RKO (cell line): Measurements from ENCODE around the gene AGGF1.
"Not testable (repeated sequence)": the region's sequence is repeated elsewhere in the genome, so short reads cannot be mapped to it uniquely, and the experiment has no call there.

ENCODE experiments used
- DNase-seq: peaks from one replicate; pipeline ENCODE4 v3.0.0-alpha.2; 2016; ENCODE audit warnings: low spot score

Gene AGGF1

DNA sequence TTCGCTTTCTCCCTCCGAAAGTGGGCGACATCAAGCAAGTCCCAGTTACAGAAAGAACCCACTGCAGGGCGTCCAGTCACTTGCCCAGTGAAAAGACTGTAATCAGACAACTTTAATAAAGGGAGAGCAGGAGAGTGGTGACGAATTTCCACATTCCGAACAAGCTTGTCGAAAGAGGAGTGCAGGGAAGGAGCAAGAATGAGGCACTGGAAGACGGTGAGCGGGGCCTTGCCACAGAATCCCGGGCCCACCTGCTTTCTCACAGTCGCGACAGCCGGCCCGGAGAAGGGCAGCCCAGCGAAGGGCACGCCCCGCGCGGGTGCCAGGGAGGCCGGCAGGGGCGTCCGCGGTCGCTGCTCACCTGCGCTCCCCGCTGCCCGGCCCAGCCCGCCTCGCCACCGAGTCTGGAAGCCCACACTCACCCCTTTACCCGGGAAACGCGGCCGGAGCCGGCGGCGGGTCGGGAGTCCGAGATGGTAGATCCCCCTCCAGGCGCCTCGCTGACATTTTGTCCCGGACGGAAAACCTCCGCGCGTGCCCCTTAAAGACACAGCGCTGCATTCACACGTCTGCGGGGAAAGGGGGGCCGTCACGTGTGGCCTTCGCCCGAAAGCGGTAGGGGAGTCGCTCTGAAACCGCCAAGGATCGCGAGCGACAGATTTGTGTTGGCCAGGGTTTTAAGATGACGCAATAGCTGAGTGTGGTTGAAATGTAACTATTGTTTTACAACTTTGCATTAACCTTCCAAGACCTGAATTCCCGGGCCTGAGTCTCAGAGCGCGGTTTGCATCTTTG, 56.7 kb downstream of the AGGF1 start, which contains the start of gene ZBED3:
TSS of gene ZBED3 (minus strand) at position 597 of the 795 bp plus-strand sequence. CDS start 9,407 bp downstream, outside the sequence.
- DNase-seq: peak; percentile 89

DNA sequence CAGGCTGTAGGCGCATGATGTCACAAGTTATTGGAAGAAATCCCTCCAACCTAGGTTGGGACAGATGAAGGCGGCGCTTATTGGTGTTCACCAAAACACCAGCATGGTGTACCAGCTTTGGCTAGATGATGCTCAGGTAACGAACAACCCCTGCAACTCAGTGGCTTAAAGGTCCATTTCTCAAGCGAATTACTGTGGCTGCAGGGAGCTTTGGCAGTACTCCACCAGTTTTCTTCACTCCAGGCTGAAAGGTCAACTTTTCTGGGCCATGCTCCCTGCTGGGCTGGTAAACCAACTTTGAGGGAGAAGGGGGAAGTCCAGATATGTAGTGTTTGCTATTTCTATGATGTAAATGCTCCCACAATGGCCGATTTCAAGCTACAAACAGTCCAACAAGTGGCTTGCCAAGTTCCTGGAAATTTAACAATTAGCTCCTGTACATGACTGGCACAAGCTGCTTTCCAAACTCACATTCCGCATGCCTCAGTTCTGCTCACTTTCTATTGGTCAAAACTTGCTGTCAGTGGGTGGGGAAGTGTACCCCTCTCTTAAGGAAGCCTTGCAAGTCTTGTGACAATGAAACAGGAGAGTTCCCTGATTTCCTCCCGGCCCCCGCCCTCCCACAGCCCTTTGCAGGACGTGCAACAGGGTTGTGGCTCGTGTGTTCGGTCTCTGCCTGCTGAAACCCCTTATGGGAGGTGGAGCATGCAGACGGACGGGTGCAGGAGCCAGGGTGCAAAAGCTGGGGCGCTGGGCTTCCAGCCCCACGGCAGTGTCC, 57.5 kb downstream of the AGGF1 start:
- peak; percentile 41 for DNase-seq

DNA sequence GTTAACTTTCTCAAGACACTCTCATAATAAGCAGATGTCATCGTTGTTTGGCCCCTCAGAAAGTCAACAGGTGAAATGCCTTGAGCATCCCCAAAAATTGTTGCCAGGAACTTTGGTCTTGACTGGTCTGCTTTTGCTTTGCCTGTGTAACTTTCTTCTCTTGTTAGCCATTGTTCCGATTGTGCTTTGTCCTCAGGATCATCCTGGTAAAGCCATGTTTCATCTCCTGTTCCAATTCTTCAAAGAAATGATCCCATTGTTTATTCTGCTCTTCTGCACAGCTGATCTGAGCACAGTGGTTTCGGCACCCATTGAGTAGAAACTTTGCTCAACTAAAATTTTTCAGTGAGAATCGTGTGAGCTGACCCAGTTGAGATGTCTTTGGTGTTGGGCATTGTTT, 65.0 kb downstream of the AGGF1 start:
- DNase-seq: no peak

DNA sequence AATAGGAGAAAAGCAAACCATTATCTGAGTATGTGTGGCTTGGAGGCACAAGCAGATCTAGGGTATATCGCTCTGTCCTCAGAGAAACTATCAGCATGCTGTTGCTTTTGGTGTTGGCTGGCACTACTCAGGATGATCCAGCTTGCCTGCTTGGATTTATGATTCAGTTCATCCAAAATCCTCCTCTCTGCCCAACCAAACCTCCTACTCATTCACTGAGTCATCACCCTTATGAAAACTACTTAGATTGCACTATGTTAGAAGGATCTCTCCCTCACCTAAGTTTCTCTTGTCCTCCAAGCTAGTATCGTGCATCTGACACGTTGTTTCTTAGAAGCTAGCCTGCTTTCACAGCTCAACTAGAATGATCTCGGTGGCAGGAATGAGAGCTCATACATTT, 71.1 kb downstream of the AGGF1 start:
- peak; percentile 68 for DNase-seq

DNA sequence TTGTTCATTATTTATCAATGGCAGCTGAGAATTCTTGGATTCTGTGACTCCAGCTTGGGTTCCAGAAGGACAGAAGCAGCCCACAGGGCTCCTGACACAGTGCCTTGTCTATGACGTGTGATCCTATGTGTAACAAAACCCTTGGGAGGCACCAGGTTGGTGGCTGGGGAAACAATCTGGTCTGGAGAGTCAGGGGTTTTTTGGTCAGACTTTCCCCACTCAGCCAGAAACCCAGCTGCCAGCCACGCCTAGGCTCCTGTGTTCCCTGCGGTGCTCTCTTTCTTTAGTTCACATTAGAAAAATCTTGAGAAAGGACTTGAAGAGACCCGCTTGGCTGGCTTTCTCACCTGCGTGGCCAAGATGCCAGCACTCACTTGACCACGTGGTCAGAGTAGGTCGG, 72.3 kb downstream of the AGGF1 start:
- DNase-seq: no peak

DNA sequence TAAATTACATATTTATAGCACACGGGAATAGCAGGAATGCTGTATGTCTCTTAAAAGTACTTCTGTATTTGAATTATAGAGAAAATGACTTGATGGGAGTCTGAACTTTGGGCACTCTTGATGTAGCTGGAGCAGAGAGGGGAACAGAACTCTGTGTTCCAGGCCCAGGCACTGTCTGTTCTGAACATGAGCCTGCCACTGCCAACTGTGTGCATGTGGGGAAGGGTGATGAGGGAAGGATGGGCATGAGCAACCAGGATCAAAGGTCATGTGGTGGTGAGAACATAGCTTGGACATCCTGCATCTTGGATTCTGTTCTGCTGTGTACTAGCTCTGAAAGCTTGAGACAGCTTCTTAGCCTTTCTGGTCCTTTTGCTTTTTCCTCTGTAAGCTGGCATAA, 73.3 kb downstream of the AGGF1 start:
- no peak for DNase-seq

DNA sequence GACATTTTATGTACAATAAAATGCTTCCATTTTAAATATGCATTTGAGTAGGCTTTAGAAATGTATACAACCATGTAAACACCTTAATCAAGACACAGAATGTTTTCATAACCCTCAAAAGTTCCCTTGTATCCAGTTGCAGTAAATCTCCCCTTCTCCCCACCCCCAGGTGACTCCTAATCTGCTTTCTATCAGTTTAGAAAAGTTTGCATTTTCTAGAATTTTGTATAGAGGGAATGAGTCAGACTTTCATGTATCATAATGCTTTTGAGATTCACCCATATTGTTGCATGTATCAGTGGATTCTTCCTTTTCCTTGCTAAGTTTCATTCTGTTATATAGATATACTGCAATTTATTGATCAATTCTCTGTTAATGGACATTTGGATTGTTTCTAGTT, 74.6 kb downstream of the AGGF1 start:
- no peak for DNase-seq

DNA sequence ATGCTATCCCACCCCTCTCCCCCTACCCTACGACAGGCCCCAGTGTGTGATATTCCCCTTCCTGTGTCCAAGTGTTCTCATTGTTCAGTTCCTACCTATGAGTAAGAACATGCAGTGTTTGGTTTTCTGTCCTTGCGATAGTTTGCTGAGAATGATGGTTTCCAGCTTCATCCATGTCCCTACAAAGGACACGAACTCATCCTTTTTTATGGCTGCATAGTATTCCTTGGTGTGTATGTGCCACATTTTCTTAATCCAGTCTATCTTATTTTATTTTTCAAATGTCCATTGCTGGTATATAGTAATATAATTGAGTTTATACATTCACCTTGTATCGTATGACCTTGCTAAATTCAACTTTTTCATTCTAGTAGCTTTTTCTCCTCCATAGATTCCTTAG, 76.8 kb downstream of the AGGF1 start:
- DNase-seq: not testable (repeated sequence)
